Mammary epithelial cell (primary cell): Measurements from ENCODE around the gene UPK3A.

Experiments
- CTCF ChIP-seq, 2 donors: IDR thresholded peaks in 1 of 2; conservative IDR thresholded peaks in 1 of 2; 2 replicates each; pipeline ENCODE4 v1.5.1; 2011 to 2012; ENCODE audit warnings: inconsistent platforms in 2 of 2, low read length in 2 of 2, mild to moderate bottlenecking in 2 of 2, control low read depth in 1 of 2, low read depth in 1 of 2; ENCODE audit not compliant: insufficient read depth in 1 of 2; ENCODE audit errors: extremely low read depth in 1 of 2
- EZH2 ChIP-seq: IDR thresholded peaks from 2 replicates; pipeline ENCODE4 v1.6.1; 2012; ENCODE audit warnings: low read length, inconsistent platforms, borderline replicate concordance

DNA sequence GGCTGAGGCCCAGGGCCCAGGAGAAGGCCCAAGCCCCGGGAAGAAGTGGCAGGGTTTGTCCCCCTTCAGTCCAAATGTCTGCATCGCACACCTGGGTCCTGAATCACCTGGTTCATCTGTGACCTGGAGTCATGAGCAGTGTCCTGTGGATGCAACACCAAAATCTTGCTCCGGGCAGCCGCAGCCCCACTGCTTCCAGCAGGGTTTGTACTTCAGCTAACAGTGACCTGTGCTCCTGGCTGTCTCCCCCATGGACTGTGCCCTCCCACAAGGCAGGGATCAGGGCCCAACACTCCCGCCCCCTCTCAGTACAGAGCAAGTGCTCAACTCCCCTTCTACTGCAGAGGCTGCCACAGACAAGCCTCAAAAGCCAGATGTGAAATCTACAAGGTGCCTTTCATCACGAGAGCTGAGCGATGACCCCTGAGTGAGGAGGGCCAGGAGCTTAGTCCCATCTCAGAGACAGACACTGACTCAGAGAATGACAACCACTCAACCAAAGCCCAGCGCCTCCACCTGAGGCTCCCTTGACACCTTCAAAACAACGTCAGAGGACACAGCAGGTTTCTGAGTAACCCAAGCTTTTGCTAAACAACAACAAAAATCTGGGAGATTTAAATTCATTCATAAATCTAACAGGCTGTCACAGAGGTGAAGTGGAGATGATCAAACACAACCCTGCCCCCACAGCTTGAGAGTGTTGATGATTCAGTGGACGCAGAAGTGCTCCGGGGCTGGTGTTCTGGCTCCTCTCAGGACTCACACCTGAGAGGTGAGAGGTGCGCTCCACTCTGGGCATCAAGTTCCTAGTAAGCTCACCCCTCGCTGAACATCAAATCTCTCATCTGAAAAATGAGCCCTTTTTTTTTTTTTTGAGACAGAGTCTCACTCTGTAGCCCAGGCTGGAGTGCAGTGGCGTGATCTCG is 47.4 kb upstream of the UPK3A start:
- TF ChIP-seq CTCF (conservative IDR thresholded peaks at IDR 0.05 in 1 of 2, IDR thresholded peaks at IDR 0.05 in 1 of 2; ENCODE audit: extremely low read depth in 1 of 2, insufficient read depth in 1 of 2, low read depth in 1 of 2, low read length in 2 of 2) (no peak), EZH2 (no peak)
